ENCODE data around the gene CLEC18C.
"Not testable (repeated sequence)": the region's sequence is repeated elsewhere in the genome, so short reads cannot be mapped to it uniquely, and the experiment has no call there.

The CLEC18C gene

GRCh38 chr16:70206382-70206781 lies 32.8 kb downstream of the CLEC18C start:
- not testable (repeated sequence) for DNase-seq (ENCODE audit: low read depth)

- not testable (repeated sequence) for DNase-seq (ENCODE audit: low read depth)
Measured at GRCh38 chr16:70218586-70218985, 45.0 kb downstream of the CLEC18C start.

- not testable (repeated sequence) for DNase-seq (ENCODE audit: low read depth)
Measured at GRCh38 chr16:70222574-70222973, 49.0 kb downstream of the CLEC18C start.

GRCh38 chr16:70223216-70223615 lies 49.6 kb downstream of the CLEC18C start:
- DNase-seq (ENCODE audit: low read depth), result not testable (repeated sequence)

DNA sequence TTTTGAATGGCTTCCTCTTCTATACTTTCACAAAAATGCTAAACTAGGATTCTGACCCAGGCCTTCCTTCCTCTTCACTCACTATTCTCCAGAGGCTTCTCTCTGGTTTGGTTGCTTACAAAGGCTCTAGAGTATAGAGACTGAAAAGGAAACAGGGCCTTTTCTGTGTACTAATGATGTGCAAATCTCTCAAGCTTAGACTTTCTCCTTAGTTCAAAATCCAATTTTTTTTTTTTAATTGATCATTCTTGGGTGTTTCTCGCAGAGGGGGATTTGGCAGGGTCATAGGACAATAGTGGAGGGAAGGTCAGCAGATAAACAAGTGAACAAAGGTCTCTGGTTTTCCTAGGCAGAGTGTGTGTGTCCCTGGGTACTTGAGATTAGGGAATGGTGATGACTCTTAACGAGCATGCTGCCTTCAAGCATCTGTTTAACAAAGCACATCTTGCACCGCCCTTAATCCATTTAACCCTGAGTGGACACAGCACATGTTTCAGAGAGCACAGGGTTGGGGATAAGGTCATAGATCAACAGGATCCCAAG lies 50.5 kb downstream of the CLEC18C start:
- DNase-seq (ENCODE audit: low read depth), result not testable (repeated sequence)

- not testable (repeated sequence) for DNase-seq (ENCODE audit: low read depth)
Measured at GRCh38 chr16:70224645-70225044, 51.1 kb downstream of the CLEC18C start.

- DNase-seq (ENCODE audit: low read depth), result not testable (repeated sequence)
Measured at GRCh38 chr16:70225430-70225829, 51.8 kb downstream of the CLEC18C start.

DNA sequence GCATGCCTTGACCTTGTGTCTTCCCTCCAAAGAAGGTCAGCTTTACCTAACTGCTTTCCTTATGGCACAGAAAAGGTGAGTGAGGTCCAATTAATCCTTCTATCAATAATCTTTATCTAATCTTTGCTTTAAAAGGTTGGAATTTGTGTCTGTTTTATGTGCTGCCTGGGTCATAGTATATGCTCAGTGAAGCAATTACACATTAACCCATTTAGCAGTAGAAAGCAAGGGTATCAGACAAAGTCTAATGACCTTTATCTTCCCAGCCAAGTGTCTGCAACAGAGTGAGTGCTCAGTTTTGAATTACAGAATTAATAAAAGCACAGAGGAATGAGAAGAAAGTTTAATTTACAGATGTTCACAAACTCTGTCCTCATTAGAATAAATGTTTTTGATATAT lies 52.4 kb downstream of the CLEC18C start:
- DNase-seq (ENCODE audit: low read depth), result not testable (repeated sequence)

- DNase-seq (ENCODE audit: low read depth), result not testable (repeated sequence)
Measured at GRCh38 chr16:70231831-70232230, 58.2 kb downstream of the CLEC18C start.

Measured in stimulated activated CD8-positive, alpha-beta memory T cell treated with anti-CD3 and anti-CD28 coated beads, Interleukin-12 subunit alpha, Interleukin-12 subunit beta, amount 100 ng/mL, for 4 hours (primary cell).